GM18526 (cell line): ENCODE data around the gene ARAP1.

Experiments
- POLR2A ChIP-seq: IDR thresholded peaks from 3 replicates; pipeline ENCODE4 v1.6.1; 2011; ENCODE audit not compliant: insufficient read length; ENCODE audit errors: extremely low read depth

The ARAP1 gene

DNA sequence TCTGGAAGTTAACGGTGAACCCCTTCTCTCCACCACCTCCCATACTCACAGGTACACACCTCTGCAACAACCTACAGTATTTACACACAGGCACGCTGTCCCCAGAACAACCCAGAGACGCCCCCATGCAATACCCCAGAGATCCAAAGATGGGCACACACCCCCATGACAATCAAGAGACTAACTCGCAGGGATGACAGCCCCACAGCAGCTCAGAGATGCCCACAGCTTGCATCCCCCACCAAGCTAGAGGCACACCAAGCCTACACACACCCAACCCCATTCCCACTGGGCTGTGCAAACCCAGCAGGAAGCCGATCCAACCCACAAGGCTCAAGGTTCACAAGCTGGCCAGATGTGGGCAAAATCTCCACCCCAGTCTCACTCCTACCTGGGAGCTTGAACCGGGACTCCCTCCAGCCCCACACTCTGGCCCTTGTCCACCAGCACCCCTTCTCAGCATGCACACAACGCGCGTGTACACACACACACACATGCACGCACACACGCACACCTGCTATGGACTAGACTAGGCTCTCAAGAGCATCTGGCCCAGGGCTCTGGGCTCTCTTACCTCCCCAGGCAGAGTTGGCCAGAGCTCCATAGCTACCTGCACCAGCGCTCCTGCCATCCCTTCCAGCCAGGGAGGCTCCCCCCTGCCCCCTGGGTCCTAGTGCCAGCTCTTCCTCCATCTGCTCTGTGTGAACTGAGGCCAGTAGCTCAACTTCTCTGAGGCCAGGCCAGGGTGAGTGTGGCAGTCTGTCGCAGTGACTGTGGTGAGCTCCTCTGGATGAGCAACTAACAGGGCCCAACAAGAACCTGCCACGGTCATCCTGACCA, 30.1 kb upstream of the ARAP1 start:
- no peak for TF ChIP-seq POLR2A

DNA sequence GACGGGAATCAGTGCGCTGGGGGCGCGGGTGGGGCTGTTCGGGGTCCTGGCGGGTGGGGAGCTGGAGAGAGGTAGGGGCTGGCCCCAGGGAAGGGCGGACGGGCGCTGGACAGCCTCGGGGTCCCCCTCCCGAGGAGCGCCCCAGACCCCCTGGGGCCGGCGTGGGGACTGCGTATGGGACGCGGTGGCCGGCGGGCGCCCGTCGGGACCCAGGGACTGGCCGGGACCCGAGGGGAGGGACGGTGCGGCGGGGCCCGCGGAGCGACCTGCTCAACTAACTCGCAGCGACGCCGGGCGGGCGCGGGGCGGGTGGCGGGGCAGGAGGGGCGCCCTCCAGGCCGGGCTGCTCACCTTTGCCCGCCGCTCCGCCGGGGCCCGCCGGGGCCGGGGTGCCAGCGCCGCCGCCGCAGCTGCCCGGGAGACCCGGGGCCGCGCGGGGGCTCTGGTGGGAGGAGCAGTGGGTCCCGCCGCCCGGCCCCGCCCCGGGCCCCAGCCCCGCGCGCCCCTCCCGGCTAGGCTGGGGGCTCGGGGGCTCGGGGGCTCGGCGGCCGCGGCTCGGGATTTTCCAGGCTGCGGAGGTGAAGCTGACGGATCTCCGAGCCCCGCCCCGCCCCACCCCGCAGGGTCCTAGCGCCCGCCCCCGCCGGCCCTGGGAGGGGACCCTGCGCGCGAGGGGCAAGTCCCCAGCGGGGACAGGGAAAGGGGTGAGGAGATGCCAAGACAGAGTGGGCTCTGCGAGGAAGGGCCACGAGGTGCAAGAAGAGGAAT, 29.3 kb upstream of the ARAP1 start:
- TF ChIP-seq POLR2A = no peak

- no peak for TF ChIP-seq POLR2A
Observed at GRCh38 chr11:72781063-72781312, 28.8 kb upstream of the ARAP1 start.

DNA sequence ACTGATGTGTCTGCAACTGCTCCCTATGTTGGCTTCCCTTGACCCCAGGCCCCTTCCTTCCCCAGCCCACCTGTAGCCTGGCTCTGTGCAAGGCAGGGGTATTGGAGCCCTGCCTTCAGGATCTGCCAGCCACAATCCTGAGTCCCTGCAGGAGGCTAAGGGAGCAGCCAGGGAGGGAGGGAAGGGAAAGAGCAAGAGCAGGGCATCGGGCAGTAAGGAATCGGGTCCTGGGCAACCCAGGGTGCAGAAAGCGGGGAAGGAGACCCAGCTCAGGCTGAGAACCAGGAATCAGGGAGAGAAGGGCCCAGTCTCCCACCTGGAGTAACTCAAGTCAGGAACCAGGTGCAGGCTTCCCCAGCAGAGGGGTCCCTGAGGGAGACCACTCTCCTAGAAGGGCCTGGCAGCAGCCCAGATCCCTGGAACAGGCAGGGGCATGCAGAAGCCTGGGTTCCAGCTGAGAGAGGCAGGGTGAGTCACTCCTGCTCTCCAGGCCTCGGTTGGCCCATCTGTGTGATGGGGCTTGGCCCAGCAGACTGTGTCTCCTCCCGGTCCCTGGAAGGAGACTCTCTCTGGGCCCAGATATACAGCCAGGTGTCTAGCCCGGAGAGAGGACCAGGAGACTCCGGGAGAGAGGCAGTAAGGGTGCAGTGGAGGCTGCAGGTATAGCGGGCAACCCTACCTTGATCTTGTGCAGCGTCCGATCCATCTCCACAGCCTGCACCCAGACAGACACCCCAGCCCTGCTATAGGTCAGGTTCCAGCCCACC, 28.3 kb upstream of the ARAP1 start:
- TF ChIP-seq POLR2A = no peak

- no peak for TF ChIP-seq POLR2A
Observed at GRCh38 chr11:72779495-72780128, 27.4 kb upstream of the ARAP1 start.

GRCh38 chr11:72778535-72779494, 26.6 kb upstream of the ARAP1 start:
- TF ChIP-seq POLR2A = no peak

DNA sequence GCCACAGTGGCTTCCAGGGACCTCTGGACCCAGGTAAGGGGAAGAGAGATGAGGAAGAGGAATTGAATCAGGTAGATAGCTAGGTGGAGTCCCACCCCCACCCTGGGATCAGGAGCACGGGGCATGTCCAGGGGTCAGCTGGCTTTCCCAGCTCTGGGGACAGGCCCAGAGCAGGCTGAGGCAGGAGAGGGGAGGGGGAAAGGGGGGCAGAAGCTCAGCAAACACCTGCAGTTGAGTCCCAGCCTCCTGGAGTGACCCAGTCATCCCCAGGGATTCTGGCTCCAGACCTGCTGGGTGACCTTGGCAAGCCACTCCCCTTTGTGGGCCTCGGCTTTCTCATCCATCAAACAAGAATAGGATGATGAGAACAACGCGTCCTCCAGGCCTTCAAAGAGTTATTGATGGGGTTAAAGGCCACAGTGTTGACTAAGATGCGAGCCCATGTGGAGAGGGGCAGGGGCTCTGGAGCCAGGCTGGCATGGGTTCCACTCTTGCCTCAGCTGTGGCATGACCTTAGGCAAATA, 25.6 kb upstream of the ARAP1 start:
- no peak for TF ChIP-seq POLR2A

DNA sequence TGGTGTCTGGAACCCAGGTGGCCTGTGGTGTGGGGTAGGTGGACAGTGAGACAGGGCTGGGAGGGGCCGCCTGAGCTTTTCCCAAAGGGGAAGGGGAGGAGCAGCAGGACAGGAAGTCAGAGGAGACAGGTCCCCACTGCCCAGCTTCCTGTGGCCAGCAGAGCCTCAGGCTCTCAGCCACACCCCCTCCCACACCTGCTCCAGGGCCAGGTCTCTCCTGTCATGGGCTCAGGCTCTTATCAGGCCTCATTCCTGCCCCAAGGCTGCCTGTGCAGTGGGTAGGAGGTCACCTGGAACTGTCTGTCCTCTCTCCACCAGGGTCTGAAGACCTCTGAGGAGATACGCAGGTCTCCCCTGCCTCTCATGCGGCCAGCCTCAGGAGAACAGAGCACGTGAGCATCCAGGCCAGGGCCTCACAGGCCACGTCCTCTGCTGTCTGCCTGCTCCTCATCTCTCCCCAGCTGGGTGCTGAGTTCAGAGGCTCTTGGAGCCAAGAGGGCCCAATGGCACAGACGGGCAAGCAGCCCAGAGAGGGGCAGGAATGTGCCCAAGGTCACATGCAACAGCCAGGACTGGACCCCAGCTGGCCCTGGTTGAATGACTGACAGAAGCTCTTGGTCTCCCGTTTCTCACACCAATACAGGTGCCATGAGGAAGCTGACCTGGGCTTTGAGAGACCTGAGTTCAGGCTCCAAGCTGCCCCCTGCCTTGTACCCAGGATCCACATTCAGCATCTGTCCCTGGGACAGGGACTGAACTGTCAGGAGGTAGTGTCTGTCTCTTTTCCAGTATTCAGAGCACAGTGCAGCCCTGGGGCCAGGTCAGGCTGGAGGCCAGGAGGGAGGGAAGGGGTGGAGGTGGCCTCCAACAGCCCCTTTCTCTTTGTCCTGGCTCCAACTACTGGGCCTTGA, 24.9 kb upstream of the ARAP1 start:
- TF ChIP-seq POLR2A = no peak

GRCh38 chr11:72776117-72776843, 24.1 kb upstream of the ARAP1 start:
- TF ChIP-seq POLR2A = no peak

GRCh38 chr11:72775288-72776110, 23.3 kb upstream of the ARAP1 start:
- TF ChIP-seq POLR2A = no peak

DNA sequence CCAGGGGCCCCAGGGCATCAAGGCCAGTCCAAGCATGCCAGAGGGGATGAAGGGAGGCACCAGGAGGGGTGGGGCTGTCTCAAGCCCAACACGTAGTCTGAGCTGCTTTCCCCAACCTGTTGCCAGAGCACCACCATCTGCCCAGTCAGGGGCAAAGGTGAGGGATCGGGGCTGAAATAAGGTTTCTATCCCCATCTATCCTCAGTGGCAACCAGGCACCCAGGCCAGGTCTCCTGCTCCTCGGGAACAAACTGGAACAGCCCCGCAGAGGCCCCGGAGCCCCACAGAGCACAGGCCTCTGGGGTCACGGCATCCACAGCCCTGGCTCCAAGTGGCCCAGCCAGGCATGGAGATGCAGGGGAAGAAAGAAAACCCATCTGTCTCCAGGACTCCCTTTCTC, 22.3 kb upstream of the ARAP1 start:
- no peak for TF ChIP-seq POLR2A

GRCh38 chr11:72773696-72774095, 21.5 kb upstream of the ARAP1 start:
- TF ChIP-seq POLR2A = no peak
